Measurements from ENCODE around the gene MNX1.

The MNX1 gene

GRCh38 chr7:157005456-157006204 is 4.8 kb downstream of the MNX1 start:
- no peak for DNase-seq (ENCODE audit: low read depth in 1 of 2, low spot score in 1 of 2)
- no peak overlapping the region for H3K4me3 ChIP-seq (replicated peaks; ENCODE audit: insufficient read depth, low read length)

DNA sequence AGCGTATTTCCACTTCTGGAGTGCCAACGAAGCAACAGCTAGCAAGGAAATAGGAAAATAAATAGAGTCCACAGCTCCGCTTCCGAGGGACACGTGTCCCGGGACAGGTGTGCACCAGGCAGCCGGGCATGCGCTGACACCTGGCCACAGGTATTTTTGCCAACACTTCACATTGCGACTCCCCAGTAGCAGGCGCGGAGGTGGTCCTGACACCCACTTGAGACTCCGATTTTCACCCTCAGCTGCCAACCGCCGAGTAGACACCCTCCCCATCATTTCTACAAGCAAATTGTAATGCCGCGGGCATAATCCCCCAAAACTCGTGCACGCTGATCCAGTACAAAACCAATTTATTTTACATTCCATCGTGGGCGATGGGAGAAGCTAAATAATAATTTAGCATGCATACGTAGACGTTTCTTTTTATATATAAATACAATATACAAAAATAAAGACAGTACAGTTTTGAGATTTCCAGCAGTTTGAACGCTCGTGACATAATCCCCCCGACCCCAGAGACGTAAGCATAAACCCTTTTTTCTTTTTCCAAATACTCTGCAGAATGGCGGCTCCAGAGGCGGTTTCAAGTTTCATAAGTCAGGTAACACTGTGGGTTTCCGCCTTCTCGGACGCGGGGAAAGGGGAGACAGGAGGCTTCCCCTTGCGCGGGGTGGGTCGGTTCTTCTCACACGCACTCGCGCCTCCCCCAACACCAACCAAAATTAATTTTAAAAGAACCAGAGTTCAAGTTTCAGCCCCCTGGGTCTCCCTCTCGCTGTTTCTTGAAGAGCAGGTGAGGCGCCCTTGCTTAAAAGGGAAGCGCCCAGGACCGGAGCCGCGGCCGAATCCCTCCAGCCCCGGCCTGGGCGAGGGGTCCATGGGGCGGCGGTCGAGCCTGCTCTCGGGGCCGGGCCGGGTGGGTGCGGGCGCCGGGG is 5.7 kb downstream of the MNX1 start:
- no peak overlapping the region for H3K27ac ChIP-seq (replicated peaks)
- H3K27me3 ChIP-seq (ENCODE audit: insufficient read depth, poor library complexity, severe bottlenecking), result peaks cover 83% of the 10 kb centered on the region
- H3K4me3 ChIP-seq (replicated peaks; ENCODE audit: insufficient read depth, low read length), result no peak overlapping the region
- TF ChIP-seq REST (IDR thresholded peaks at IDR 0.05; ENCODE audit: insufficient replicate concordance, low read depth), result no peak
- DNase-seq (ENCODE audit: low read depth in 1 of 2, low spot score in 1 of 2), result no peak

More at GRCh38 chr7:157005456-157006204, 4.8 kb downstream of the MNX1 start:
- H3K27ac ChIP-seq (replicated peaks), result no peak overlapping the region
- TF ChIP-seq SPI1 (IDR thresholded peaks at IDR 0.05; ENCODE audit: borderline replicate concordance, low read depth) (no peak), REST (IDR thresholded peaks at IDR 0.05; ENCODE audit: insufficient replicate concordance, low read depth) (no peak), POLR2AphosphoS5 (IDR thresholded peaks at IDR 0.05; ENCODE audit: low read depth) (no peak), GABPA (IDR thresholded peaks at IDR 0.05; ENCODE audit: low read depth) (no peak)
- TF ChIP-seq, protein P1, sequence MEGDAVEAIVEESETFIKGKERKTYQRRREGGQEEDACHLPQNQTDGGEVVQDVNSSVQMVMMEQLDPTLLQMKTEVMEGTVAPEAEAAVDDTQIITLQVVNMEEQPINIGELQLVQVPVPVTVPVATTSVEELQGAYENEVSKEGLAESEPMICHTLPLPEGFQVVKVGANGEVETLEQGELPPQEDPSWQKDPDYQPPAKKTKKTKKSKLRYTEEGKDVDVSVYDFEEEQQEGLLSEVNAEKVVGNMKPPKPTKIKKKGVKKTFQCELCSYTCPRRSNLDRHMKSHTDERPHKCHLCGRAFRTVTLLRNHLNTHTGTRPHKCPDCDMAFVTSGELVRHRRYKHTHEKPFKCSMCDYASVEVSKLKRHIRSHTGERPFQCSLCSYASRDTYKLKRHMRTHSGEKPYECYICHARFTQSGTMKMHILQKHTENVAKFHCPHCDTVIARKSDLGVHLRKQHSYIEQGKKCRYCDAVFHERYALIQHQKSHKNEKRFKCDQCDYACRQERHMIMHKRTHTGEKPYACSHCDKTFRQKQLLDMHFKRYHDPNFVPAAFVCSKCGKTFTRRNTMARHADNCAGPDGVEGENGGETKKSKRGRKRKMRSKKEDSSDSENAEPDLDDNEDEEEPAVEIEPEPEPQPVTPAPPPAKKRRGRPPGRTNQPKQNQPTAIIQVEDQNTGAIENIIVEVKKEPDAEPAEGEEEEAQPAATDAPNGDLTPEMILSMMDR (IDR thresholded peaks at IDR 0.05; ENCODE audit: insufficient read depth, low read length), result no peak
- H3K27me3 ChIP-seq (ENCODE audit: insufficient read depth, poor library complexity, severe bottlenecking), result peaks cover 84% of the 10 kb centered on the region

DNA sequence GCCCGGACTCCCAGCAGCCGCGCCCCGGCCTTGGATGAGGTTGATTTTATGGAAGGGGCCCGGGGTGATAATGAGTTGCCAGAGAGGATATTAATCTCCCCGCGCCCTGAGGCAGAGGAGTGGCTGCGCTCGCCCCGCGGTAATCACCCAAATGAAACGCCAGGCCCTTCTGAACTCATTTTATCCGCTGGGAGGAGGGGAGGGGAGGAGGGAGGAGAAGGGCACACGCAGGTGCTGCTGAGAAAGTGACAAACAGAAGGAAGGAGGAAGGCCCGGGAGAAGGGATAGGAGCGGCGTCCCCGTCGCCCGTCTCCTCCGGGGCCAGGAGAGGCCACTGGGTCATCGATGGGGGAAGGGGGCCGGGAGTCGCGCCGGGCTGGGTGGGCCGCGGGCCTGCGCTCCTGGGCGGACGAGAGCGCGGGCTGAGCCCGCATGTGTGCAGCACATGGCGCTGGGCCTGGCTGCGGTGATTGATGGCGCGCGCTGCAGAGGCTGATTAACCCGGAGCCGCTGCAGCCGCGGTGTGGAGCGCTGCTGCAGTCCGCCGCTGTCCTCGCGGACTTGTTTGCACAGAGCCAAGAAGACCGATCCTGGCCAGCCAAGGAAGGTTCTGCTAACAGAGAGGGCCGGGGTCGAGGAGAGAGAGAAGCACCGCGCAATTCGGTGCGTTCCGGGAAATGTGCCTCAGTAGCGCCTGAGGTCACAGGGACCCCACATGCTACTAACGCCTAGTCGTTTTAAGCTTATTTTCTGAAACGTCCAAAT is 6.5 kb downstream of the MNX1 start:
- no peak overlapping the region for H3K27ac ChIP-seq (replicated peaks)
- no peak for TF ChIP-seq SPI1 (IDR thresholded peaks at IDR 0.05; ENCODE audit: borderline replicate concordance, low read depth)
- H3K27me3 ChIP-seq (ENCODE audit: insufficient read depth, poor library complexity, severe bottlenecking), result peaks cover 82% of the 10 kb centered on the region
- DNase-seq (ENCODE audit: low read depth in 1 of 2, low spot score in 1 of 2), result no peak
- no peak overlapping the region for H3K4me3 ChIP-seq (replicated peaks; ENCODE audit: insufficient read depth, low read length)

- DNase-seq (ENCODE audit: low read depth in 1 of 2, low spot score in 1 of 2), result no peak
- H3K27me3 ChIP-seq (ENCODE audit: insufficient read depth, poor library complexity, severe bottlenecking), result peaks cover 82% of the 10 kb centered on the region
- no peak overlapping the region for H3K27ac ChIP-seq (replicated peaks)
- TF ChIP-seq GABPA (IDR thresholded peaks at IDR 0.05; ENCODE audit: low read depth) (no peak), POLR2AphosphoS5 (IDR thresholded peaks at IDR 0.05; ENCODE audit: low read depth) (no peak), REST (IDR thresholded peaks at IDR 0.05; ENCODE audit: insufficient replicate concordance, low read depth) (no peak)
- no peak overlapping the region for H3K4me3 ChIP-seq (replicated peaks; ENCODE audit: insufficient read depth, low read length)
Observed at GRCh38 chr7:157003445-157003755, 7.1 kb downstream of the MNX1 start.
